ENCODE data around the gene NCAPH2. TPM values are rescaled to one million over a fixed set of nuclear protein-coding genes. Genes with fewer than 3 reads are reported as not detected.
A peak's percentile ranks its signal among the peaks of the same experiment; 100 is the strongest.

Gene NCAPH2
- total RNA-seq, 4 donors from 2014 or later: 26.5 to 64.7 (median 41.6) TPM

DNA sequence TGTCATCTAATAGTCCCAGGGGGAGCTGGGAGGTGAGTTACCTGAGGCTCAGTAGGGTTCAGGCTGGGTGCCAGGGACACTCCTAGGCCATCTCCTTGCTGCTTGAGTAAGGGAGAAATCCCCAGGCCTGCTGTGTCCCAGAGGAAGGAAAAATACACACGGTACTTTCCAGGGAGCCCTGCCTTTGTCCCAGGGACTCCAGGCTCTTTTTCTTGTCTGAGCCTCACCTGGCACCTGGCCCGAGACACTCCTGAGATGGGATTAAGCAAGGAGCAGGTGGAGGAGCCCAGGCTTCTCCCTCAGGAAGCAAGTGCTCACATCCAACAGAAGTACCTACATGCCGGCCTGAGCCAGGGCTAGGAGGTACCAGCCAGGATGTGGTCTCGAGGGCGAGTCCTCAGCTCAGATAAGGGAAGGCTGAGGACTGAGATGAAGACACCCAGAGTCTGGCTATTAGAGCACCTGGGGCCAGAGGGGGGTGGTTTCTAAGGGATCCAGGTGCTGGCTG lies 36.8 kb downstream of the NCAPH2 start:
- Histone ChIP-seq H3K4me1 (peaks cover 18 to 55% (median 32%) of the 10 kb centered on the region in 4 donors), H3K36me3 (no peaks in the 10 kb centered on the region), H3K9me3 (no peaks in the 10 kb centered on the region), H3K4me3 (no peak overlapping the region), H3K27ac (peak overlapping the region; percentile 40 to 65 (median 54)), H3K27me3 (peaks cover 41% of the 10 kb centered on the region)
- in situ Hi-C loops (cut with MboI; ENCODE audit: low pct_ligation_motif_present in 1 of 4, low pct_unique_long_range_greater_than_20kb in 1 of 4, low sequenced_read_pairs in 3 of 4): no loop called here
- TF ChIP-seq, protein P1, sequence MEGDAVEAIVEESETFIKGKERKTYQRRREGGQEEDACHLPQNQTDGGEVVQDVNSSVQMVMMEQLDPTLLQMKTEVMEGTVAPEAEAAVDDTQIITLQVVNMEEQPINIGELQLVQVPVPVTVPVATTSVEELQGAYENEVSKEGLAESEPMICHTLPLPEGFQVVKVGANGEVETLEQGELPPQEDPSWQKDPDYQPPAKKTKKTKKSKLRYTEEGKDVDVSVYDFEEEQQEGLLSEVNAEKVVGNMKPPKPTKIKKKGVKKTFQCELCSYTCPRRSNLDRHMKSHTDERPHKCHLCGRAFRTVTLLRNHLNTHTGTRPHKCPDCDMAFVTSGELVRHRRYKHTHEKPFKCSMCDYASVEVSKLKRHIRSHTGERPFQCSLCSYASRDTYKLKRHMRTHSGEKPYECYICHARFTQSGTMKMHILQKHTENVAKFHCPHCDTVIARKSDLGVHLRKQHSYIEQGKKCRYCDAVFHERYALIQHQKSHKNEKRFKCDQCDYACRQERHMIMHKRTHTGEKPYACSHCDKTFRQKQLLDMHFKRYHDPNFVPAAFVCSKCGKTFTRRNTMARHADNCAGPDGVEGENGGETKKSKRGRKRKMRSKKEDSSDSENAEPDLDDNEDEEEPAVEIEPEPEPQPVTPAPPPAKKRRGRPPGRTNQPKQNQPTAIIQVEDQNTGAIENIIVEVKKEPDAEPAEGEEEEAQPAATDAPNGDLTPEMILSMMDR (IDR thresholded peaks at IDR 0.05): no peak
- TF ChIP-seq EP300 (IDR thresholded peaks at IDR 0.05; ENCODE audit: low read depth) (no peak), POLR2AphosphoS5 (IDR thresholded peaks at IDR 0.05) (no peak), POLR2A (IDR thresholded peaks at IDR 0.05) (no peak)
- DNase-seq: peak; percentile 45
- intact Hi-C loops (cut with DNase I; ENCODE audit: low total_unique reads): no loop called here
- WGBS, 2 donors (ENCODE audit: low coverage in 1 of 2): 52% methylated on average over 5 of the region's 5 CpGs; no CpG with 5 or more reads in 1 of the 2 donors

DNA sequence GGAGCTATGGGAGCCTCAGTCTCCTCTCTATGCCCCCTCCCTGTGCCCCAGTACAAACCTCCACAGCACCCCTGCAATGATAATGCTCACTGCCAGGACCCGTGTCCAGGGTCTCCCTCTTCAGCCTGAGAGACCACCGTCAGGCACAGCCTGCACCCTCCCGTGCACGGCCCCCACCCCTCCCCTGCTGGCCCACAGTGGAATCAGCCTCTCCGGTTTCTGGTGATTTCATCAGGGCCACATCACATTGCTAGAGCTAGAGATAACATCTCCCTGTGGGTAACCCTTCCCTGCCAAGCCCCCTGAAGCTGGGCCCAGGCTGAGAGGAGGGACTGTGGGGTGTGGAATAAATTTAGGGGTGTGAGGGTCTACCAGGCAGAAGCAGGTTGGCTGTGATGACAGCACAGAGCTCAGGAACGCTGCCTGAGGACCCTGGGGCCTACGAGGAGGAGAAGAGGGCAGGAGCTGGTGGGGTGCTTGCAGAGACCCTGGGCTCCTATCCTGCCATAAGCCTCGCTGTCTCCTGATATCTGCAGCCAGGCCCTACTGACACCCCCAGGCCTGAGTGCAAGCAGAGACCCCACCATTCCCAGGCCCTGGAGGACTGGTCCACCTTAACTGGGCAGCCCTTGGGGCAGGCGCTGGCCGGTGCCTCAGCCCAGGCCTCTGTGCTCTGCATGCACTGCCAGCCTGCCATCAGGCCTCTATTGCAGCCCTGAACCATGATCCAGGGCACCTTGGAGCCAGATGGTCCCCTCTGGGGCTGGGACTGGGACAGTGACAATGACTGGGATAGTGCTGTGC lies 37.7 kb downstream of the NCAPH2 start, which contains the start of gene KLHDC7B:
Gene KLHDC7B (plus strand): TSS at position 378 of the 804 bp plus-strand sequence. CDS start 345 bp downstream, at position 723.
- Histone ChIP-seq H3K27ac (peak within 1 kb of the TSS; percentile 40 to 65 (median 54)), H3K9me3 (no peaks in the 10 kb centered on the region), H3K4me1 (peaks cover 14 to 48% (median 28%) of the 10 kb centered on the region in 4 donors), H3K27me3 (peaks cover 43% of the 10 kb centered on the region), H3K36me3 (no peaks in the 10 kb centered on the region), H3K4me3 (no peak within 1 kb of the TSS)
- intact Hi-C loops (cut with DNase I; ENCODE audit: low total_unique reads): no loop called here
- in situ Hi-C loops (cut with MboI; ENCODE audit: low pct_ligation_motif_present in 1 of 4, low pct_unique_long_range_greater_than_20kb in 1 of 4, low sequenced_read_pairs in 3 of 4): no loop called here
- no peak for TF ChIP-seq POLR2AphosphoS5 (IDR thresholded peaks at IDR 0.05)
- TF ChIP-seq EP300 (IDR thresholded peaks at IDR 0.05; ENCODE audit: low read depth): no peak
- no peak for TF ChIP-seq POLR2A (IDR thresholded peaks at IDR 0.05)
- WGBS, 2 donors (ENCODE audit: low coverage in 1 of 2): 79% methylated on average over 10 of the region's 10 CpGs; no CpG with 5 or more reads in 1 of the 2 donors
- no peak for DNase-seq

DNA sequence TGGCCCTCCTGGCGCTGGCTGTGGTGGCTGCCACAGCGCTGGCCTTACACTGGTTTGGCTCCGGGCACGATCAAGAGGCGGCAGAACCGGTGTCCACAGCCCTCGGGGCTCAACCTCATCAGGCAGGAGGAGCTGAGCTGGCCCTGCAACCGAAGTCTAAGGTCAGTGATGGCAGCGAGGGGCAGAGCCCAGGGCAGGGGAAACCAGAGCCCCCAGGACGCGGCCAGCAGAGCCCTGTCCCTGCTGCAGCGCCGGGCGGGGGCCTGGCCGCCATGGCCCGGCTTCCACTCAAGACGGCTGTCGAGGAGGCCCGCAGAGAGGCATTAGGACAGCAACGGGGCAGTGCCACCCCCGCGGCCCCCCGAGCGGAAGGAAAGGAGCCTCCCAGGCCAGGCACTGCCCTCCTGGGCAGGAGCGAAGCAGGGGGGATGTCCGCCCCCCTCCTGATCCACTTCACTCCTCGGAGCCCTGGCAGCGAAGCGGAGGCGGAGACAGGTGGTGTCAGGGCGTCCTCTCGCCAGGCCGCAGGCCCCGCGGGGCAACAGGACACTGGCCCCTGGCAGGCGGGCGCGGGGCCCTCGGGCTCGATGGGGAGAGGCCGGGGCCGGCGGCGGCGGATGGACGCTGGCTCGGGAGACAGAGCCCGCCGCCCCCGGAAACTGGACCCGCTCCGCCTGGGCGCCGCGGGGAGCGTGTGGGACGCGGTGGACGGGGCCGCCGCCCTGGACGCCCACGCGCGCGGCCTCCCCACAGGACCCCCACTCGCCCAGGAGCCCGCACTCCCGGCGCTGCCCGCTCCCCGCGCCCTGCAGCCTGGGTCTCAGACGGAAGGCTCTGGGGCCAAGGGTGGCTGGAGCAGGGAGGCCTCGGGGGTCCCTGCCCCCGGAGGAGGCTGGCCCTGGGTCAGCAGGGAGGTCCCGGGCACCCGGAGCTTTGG lies 38.6 kb downstream of the NCAPH2 start:
- Histone ChIP-seq H3K27ac (no peak overlapping the region), H3K9me3 (no peaks in the 10 kb centered on the region), H3K4me3 (no peak overlapping the region), H3K36me3 (no peaks in the 10 kb centered on the region), H3K4me1 (peaks cover 9 to 40% (median 28%) of the 10 kb centered on the region in 4 donors), H3K27me3 (peaks cover 43% of the 10 kb centered on the region)
- 80% methylated on average over 72 of the region's 78 CpGs; no CpG with 5 or more reads in 1 of the 2 donors for WGBS, 2 donors (ENCODE audit: low coverage in 1 of 2)
- in situ Hi-C loops (cut with MboI; ENCODE audit: low pct_ligation_motif_present in 1 of 4, low pct_unique_long_range_greater_than_20kb in 1 of 4, low sequenced_read_pairs in 3 of 4) (no loop called here), intact Hi-C loops (cut with DNase I; ENCODE audit: low total_unique reads) (no loop called here)
- TF ChIP-seq POLR2AphosphoS5 (IDR thresholded peaks at IDR 0.05): no peak
- TF ChIP-seq EP300 (IDR thresholded peaks at IDR 0.05; ENCODE audit: low read depth): no peak
- TF ChIP-seq POLR2A (IDR thresholded peaks at IDR 0.05): no peak
- TF ChIP-seq, protein P1 (IDR thresholded peaks at IDR 0.05): no peak
- no peak for DNase-seq

DNA sequence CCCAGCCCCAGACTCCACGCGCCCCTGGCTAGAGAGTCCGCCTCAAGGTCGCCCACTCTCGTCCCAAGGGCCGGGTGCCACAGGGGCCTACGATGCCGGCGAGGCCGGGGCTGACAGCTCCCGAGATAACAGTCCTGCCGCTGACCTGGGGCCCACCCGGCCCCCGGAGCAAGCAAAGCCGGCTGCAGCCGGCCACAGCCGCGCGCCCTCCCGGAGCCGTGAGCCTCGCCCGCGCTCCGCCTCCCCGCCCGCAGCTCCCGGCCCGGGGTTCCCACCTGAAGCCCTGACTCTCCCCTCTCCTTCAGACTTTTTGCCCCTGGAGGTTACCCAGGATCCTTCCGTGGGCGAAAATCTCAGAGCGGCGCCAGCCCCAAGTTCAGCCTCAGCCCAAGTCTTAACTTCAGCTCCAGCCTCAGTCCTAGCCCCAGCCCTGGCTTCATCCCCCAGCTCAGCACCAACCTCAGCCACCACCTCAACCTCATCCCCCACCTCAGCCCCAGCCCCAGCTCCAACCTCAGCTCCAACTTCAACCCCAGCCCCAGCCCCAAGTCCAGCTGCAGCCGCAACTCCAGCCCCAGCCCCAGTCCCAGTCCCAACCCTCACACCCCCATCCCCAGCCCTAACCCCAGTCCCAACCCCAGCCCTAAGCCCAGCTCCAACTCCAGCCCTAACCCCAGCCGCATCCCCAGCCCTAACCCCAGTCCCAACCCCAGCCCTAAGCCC lies 39.4 kb downstream of the NCAPH2 start:
- DNase-seq: no peak
- Histone ChIP-seq H3K27ac (no peak overlapping the region), H3K9me3 (no peaks in the 10 kb centered on the region), H3K36me3 (no peaks in the 10 kb centered on the region), H3K27me3 (peaks cover 43% of the 10 kb centered on the region), H3K4me1 (peaks cover 8 to 37% (median 28%) of the 10 kb centered on the region in 4 donors), H3K4me3 (no peak overlapping the region)
- intact Hi-C loops (cut with DNase I; ENCODE audit: low total_unique reads) (no loop called here), in situ Hi-C loops (cut with MboI; ENCODE audit: low pct_ligation_motif_present in 1 of 4, low pct_unique_long_range_greater_than_20kb in 1 of 4, low sequenced_read_pairs in 3 of 4) (no loop called here)
- 43% methylated on average over 34 of the region's 35 CpGs; no CpG with 5 or more reads in 1 of the 2 donors for WGBS, 2 donors (ENCODE audit: low coverage in 1 of 2)
- TF ChIP-seq POLR2A (IDR thresholded peaks at IDR 0.05): no peak
- TF ChIP-seq POLR2AphosphoS5 (IDR thresholded peaks at IDR 0.05): no peak
- TF ChIP-seq EP300 (IDR thresholded peaks at IDR 0.05; ENCODE audit: low read depth): no peak
- TF ChIP-seq, protein P1 (IDR thresholded peaks at IDR 0.05): no peak
